ENCODE results near the gene MANEA. TPM values are rescaled to one million over a fixed set of nuclear protein-coding genes. Genes with fewer than 3 reads are reported as not detected.
A peak's percentile ranks its signal among the peaks of the same experiment; 100 is the strongest.
"Not testable (repeated sequence)": the region's sequence is repeated elsewhere in the genome, so short reads cannot be mapped to it uniquely, and the experiment has no call there.

MANEA gene, protein sequence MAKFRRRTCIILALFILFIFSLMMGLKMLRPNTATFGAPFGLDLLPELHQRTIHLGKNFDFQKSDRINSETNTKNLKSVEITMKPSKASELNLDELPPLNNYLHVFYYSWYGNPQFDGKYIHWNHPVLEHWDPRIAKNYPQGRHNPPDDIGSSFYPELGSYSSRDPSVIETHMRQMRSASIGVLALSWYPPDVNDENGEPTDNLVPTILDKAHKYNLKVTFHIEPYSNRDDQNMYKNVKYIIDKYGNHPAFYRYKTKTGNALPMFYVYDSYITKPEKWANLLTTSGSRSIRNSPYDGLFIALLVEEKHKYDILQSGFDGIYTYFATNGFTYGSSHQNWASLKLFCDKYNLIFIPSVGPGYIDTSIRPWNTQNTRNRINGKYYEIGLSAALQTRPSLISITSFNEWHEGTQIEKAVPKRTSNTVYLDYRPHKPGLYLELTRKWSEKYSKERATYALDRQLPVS
- polyA plus RNA-seq (ENCODE audit: insufficient read length): 9.5 TPM

DNA sequence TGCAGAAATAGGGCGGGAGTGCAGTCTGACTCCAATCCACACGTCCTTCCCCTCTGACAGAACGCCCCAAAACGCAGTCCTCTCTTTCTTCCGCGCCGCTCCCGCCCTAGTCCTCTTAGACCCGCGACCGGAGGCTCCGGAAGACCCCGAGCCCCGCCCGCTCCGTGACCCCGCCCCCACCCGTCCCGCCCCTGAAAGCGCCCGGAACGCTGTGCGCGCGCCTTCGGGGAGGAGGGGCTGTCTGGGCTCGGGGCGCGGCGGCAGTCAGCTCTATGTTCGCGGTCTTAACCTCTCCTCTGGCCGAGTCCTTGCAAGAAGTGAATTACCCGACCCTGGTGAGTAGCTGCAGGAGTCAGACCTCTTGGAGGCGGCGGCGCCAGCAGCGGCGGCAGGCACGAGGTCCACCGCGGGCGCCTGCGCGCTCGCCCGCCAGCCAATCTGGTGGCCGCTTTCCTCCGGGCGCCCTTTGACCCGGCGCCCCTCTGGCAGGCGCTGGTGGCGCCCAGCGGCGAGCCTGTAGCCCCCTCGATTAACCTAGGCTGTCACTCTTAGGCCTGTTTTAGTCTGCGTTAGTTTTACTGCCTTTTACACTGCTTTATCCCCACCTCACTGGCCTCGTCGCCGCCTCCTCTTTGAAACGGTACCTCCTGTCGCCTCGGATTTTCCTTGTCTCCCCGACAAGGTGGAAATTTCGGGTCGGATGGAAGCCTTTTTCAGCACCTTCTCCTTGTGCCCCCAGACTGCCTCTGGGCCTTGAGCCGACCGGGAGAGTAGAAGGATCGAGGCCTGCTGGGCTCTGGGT lies at the start of gene MANEA:
MANEA (plus strand) TSS at position 232 of the 802 bp plus-strand sequence. CDS start 8,905 bp downstream, outside the sequence.
- peak; percentile 82 for DNase-seq (ENCODE audit: low read depth)

DNA sequence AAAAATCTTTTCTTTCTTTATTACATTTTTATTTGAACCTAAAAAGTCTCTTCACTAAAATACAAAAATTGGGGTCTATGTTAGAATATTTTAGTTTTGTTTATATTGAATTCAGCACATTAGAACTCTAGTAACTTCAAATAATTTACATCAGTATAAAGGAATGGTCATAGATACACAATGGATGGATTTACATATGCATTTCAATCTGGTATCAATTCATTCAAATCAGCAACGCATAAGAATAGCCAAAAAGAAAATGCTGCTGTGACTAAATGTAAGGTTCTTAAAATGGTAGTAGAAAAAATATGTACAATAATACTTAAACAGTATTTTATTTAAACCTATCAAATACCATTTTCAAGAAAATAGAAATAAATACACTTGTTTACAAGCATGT lies 47.6 kb upstream of the MANEA start:
- no peak for DNase-seq (ENCODE audit: low read depth)

DNA sequence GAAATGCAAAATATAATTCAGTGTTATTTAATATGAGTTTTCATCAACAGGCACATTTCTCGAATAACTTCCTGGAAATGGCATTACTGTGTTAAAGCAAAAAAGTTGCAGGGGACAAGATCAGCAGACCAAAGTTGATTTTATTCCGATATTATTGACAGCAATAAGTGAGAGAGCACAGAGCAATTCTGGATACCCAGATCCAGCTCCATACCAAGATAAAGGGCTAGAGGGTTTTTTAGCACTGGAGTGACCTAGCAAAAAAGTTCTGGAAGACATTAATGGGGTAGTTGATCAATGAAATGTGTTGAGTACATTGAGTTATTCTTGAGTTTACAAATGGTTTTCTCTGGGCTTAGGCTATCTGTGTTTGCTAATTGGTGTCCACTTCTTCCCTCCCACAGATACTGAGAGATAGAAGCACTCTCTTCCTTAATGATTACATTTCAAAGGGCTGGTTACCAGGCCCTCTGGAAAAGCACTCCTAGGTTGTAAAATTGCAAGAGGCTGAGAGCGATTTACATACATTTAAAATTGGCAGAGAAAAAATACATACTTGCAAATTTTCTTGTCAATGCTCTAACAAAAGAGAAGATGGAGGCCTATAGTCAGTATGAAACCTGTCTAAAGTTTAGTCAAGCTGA lies 47.0 kb upstream of the MANEA start:
- DNase-seq (ENCODE audit: low read depth): no peak

DNA sequence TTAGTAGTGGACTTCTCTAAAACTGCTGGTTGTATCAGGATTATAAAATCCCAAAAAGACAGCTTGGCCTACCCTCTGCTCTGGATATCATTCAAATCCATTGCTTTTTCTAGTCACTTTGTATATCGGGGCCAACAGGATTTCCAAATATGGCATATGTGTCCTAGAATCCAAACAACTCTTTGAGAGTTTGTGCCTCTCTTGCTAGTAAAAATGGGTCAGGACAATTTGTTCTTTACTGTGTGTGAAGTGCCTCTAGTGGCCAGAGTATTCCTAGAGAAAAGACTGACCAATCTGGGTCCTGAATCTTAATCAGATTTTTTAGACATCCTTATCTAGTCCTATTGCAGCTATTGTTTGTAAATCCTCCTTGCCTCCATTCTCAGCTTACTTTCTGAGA lies 33.5 kb upstream of the MANEA start:
- DNase-seq (ENCODE audit: low read depth): no peak

DNA sequence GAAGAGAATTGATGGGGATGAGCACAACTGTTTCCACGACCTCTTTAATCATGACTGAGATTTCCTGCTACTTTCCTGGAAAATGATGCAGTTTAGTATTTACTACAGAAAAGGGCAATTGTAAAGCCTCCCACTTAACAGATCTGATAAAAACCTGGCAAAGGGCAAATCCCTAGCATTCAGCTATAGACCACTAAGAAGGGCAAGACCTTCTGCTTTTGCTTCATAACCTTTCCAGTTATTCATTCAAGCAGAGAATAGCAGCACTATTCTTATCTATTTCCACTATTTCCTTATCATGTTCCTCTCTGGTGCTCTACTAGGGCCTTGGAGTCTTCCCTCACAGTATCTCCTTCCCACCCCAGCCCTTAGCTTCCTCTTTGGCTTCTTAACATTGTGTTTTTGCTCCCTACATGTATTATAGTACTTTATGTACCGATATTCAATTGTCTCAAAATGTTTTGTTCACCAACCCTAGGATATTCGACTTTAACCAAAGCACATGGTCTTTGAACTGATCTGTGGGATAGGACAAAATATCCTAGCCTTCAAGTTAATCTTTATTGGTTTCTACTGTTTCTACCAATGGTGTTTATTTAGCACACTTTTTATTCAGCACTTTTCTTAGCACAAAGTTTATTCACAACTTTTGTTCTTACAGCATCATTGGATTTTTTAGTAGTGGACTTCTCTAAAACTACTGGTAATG lies 32.7 kb upstream of the MANEA start:
- no peak for DNase-seq (ENCODE audit: low read depth)

DNA sequence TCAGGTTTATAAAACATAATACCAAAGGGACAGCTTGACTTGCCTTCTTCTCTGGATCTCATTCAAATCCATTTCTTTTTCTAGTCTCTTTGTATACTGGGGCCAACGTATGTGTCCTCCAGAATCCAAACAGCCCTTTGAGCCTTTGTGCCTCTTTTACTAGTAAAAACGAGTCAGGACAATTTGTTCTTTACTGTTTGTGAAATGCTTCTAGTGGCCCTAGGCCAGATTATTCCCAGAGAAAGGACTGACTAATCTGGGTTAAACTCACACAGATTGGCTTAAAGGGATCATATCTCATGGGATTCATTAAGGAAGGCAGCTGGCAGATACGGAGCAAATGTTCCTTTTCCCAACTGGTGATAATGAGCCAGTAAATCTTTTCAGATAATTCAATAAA lies 32.1 kb upstream of the MANEA start:
- no peak for DNase-seq (ENCODE audit: low read depth)

DNA sequence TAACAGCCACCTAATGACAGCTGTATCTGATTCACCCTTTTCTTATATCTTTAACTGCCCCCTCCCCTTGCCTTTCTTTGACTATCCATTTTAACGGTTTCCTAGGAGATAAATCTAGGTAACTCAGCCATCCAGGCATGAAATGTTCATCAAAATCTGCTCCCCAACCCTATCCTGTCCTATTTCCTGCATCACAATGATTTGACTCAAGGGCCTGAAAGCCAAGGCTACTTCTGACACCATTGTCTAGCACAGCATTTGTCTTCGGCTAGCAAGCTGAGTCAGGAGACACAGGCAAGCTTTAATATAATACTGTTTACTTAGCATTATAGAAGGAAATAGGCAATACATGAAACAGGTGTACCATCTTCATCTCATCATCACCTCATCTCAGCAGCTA lies 31.6 kb upstream of the MANEA start:
- no peak for DNase-seq (ENCODE audit: low read depth)

DNA sequence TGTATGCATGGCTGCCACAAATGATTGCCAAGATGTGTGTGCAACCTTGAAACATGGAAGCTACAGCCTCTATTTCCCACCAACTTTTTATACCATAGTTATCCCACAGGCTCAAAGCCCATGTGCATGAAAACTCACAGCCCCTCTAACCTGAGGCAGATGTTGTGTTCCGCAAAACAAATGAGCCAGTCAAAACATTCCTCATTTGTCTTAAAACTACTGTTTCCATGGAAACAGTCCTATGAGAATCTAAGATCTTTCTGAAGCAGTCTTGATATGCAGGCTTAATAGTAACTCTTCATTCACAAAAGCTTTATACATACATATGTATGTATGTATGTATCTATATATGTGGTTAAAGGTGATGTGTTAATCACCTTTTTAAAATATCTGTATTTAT lies 31.2 kb upstream of the MANEA start:
- no peak for DNase-seq (ENCODE audit: low read depth)

DNA sequence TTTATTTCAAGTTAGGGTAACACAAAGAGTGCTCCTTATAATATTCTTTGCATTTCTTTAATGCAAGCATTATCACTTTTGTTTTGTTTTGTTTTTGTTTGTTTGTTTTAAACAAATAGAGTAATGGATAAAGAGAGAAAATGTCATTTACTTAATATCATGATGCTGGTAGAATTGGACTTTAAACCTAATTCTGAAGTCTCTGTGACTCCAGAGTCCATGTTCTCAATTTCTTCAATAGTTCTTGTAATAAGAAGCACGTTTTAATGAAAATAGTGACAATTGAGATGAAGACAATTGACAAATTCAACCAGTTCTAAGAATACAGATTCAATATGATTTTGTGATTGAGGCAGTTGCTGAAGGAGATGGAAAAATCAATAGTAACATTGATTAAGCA lies 30.3 kb upstream of the MANEA start:
- no peak for DNase-seq (ENCODE audit: low read depth)

DNA sequence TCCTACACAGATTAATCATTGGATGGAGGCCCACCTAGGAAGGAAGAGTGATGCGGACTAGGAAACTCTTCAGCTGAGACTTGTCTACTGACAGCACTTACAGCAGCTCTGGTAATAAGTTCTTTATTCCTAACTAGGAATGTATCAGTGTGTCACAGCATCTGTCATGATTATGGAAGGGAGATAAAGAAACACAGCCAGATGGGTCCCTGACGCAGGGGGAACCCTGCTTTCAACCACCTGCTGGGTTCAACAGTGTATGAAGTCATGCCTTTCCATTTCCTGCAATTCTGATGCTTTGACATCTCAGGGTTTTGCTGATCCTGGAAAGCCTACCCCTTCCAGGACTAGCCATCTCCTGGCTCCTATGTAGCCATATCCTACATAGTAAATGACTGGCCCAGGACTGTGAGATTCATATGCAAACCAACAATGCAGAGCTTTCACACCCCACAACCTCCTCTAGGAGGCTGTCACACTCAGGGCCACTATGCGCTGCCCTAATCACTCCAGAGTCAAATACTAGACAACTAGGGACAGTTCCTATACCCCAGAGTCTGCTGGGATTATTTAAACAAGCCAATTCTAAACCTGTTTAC lies 29.0 kb upstream of the MANEA start:
- no peak for DNase-seq (ENCODE audit: low read depth)

DNA sequence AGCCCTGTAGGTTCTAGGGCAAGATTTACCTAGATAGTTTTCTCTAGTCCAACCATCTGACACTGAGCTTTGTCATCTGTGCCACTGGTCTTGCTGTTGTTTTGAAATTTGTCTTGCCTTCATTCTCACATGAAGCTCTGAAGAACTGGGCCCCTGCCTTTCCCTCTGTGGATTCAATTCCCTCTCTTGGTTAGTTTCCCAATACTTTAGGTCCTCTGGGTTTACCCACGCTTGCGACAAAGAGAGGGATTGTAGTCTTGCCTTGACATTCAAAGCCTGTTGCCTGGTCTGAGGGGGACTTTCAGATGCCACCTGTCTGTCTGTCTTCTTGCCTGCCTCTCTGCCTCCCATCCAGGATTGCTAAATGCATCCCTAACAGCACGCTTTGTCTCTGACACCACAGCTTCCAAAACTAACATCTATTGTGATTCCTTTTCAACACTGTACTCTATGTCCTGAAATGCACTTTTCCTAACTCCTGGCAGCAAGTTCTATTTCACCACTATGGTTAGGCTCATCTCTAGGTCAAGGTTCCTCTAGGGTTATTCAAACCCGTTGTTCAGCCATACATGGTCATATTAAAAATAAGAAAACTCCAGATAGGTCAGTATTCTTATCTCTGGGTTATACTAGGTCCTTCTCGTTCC lies 25.5 kb upstream of the MANEA start:
- DNase-seq (ENCODE audit: low read depth): no peak

DNA sequence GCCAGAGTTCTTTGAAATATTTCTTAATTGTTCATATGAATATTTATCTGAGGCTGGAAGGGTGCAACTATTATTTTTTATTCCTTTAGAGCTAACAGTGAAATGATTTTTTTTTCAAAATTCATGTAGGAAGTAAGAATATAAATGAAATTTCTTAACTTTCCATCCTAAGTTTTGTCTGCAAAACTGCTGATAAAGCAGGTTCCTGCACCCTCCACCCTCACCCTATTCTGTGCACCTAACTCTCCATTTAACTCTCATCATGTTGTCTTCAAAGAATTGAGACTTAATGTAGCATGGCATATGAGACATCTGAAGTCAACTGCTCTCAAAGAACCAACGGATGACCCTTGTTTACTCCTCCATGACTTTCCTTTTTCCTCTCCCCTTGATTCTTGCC lies 23.5 kb upstream of the MANEA start:
- no peak for DNase-seq (ENCODE audit: low read depth)

DNA sequence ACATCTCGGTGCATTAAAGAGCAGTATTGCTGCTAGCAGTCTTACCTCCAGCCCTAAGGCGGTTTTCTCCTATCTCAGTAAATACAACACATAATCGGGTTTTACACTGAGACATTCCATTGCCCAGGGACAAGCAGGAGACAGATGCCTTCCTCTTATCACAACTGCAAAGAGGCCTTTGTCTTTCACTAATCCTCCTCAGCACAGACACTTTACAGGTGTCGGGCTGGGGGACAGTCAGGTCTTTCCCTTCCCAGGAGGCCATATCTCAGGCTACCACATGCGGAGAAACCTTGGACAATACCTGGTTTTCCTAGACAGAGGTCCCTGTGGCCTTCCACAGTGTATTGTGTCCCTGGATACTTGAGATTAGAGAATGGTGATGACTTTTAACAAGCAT lies 16.4 kb upstream of the MANEA start:
- DNase-seq (ENCODE audit: low read depth): not testable (repeated sequence)

DNA sequence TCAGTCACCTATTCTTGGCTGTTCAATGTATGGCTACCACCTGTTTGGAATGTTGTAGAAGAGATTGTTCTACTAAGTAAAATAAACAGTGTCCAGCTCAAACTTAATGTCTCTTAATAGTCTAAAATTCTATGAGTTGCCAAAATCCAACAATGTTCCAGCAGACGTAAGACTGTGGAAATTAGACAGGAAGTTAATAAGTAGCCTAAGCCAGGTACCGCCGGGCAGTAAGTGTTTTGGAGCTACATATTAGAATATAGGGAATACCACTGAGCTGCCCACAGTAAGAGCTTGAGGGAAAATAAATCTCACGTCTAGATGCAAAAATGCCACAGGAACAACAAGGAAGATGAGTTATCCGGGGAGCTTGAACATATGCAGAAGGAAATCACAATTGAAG lies 7.8 kb upstream of the MANEA start:
- no peak for DNase-seq (ENCODE audit: low read depth)

DNA sequence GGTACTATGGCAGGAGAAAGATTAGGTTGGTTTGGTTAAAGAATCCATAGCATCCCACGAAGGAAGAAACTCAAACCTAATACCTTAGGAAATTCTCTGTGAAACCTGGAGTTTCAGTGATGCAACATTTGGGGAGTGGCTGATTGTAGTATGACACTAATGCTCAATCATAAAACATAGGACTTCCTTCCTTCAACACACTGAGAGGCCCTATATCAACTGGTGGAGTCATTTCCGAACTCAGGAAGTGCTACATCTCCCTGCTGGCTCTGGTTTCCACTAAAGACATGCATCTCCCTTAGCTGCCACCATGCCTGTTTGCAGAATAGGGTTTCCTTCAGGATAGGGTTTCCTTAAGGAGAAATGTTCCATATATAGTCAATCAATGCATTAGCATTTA lies 5.2 kb upstream of the MANEA start:
- DNase-seq (ENCODE audit: low read depth): no peak

DNA sequence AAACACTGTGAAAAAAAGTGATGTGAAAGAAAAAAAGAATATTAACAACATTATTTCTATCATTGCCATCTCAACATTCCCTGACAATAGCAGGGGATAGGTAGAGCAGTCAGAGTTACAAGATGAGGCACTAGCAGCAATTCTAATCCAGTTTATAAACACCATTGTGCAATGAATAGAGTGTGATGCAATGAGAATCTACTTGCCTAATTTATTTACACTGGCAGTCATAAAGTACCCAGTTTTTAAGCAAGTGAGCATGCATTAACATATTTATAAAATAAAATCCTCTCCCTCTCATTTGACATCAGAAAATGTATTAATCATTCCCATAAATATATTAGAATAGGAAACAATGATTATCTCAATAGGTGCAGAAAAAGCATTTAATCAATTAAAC lies 2.5 kb upstream of the MANEA start:
- DNase-seq (ENCODE audit: low read depth): no peak

DNA sequence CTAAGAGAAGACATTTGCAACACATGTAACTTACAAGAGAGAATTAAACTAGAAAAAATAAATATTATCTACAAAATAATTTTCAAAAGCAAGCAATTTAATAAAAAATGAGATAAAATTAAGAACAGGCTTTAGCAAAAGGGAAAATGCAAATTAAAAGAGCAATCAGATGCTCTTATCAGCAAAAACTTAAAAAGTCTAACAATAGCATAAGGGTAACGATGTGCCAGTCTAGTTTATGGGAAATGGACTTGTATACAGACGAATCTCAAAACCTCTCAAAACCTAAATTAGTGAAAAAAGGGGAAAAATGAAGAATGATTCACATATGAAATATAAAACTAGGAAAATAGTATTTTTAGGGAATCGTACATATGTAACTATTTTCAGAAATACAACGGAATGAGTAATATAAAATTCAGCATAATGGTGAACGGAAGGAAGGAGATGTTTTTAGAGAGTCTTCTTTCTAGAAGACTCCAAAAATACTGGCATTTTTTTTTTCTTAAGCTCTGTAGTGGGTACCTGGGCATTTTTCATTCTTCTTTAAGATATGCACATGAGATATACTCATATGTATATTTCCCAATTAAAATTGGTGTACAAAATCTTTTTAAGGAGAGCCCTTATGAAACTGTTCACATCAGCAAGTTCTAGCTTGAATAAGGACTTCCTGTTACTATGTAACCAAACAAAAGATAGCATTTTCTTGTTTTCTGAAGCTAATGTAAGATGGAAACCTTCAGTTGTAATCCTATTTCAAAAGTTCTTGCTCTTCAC lies 927 bp upstream of the MANEA start:
- DNase-seq (ENCODE audit: low read depth): peak; percentile 20

DNA sequence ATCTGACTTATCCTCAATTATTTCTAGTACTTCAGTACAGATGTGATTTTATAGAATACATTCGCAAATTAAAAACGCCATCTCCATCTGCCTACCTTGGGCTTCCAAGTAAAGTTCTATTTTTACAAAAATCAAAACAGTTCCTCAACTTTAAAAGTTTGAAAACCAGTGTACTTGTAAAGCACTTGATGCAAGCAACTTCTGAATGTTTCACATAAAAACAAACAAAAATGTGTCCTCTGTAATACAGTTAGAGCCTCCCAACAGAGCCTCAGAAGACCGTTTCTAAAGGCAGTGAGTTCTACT lies 384 bp upstream of the MANEA start:
- no peak for DNase-seq (ENCODE audit: low read depth)

DNA sequence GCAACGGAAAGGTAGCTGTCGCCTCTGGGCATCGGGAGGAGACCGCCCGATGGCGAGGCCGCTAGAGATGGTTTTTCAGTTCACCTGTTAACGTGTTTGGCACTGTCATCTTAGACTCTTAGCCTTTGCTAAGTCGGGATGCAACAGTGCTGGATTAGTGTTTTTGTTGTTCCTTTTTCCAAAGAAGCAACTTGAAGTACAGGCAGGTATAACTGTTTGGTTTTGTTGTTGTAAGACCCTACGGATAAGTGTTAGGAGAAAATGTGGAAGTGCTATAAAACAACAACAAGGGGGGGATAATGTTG lies 723 bp downstream of the MANEA start:
- DNase-seq (ENCODE audit: low read depth): peak; percentile 6

DNA sequence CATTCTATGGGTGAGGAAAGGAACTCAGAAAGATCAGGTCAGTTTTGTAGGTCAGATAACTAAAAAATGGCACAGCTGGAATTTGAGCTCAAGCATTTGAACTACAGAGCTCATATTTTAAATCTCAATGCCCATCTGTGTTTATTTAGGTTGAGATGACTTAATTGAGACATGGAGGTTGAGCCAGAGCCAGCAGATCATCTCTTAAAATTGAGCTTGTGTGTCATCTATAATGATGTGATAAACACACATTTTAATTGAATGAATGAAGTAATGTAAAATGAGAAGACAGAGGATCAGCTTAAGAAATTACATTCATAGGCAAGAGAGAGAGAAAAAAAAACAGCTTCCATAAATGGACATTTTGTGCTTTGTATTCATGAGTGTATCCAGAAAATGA lies 3.7 kb downstream of the MANEA start:
- DNase-seq (ENCODE audit: low read depth): no peak

DNA sequence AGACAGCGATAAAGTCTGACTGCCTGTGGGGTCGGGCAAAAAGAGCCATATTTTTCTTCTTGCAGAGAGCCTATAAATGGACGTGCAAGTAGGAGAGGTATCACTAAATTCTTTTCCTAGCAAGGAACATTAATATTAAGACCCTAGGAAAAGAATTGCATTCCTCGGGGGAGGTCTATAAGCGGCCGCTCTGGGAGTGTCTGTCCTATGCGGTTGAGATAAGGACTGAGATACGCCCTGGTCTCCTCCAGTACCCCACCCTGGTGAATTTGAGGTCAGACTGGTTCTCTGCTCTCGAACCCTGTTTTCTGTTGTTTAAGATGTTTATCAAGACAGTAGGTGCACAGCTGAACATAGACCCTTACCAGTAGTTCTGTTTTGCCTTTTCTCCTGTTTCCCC lies 6.9 kb downstream of the MANEA start:
- not testable (repeated sequence) for DNase-seq (ENCODE audit: low read depth)
